K562 (cell line): ENCODE data around the gene ABCC1. TPM values are rescaled to one million over a fixed set of nuclear protein-coding genes. Genes with fewer than 3 reads are reported as not detected.
A peak's percentile ranks its signal among the peaks of the same experiment; 100 is the strongest.

Experiments used
- ATAC-seq: fragments of 200-7000 bp; cut with Tn5 transposase; 3 replicates; pipeline ENCODE4 v1.9.1; 2020; ENCODE audit warnings: moderate library complexity
- BruUV-seq: library from RNA; stranded (reverse); fragments of 400-500 nt; replicated peaks from 2 replicates; lab custom pipeline; 2021; lab: Mats Ljungman, UMichigan
- CTCF ChIA-PET: fragments of 300-600 bp; formaldehyde crosslinking; extraction: SDS; loops from one replicate; lab custom pipeline; 2021; ENCODE audit warnings: low intra/inter-chr PET ratio; lab: Yijun Ruan, JAX
- POLR2A ChIA-PET: fragments of 300-600, 350-650 bp; sonication (Branson Sonifier 250); formaldehyde crosslinking; extraction: SDS; loops from one replicate; lab custom pipeline; 2021; ENCODE audit warnings: antibody characterized with exemption, inconsistent platforms; lab: Yijun Ruan, JAX
- DNase-seq, 4 experiments: peaks; one replicate each; pipeline versions ENCODE4 v3.0.0 to v3.0.0-alpha.2; 2011 to 2018; ENCODE audit warnings: low spot score in 3 of 4, mixed read lengths in 3 of 4; ENCODE audit errors: extremely low read depth in 1 of 4
- FAIRE-seq: peaks from 2 replicates; lab custom pipeline; 2011; peaks lifted over from hg19 to GRCh38; lab: Jason Lieb, UNC
- H2AFZ ChIP-seq: 2 replicates; pipeline ENCODE4 v1.6.0; 2011; ENCODE audit warnings: low read depth, low read length, control low read depth, inconsistent platforms
- H3K27ac ChIP-seq: fragments of 200-600 bp; 3 replicates; pipeline ENCODE4 v1.8.0; 2011; ENCODE audit warnings: low read depth, mild to moderate bottlenecking, control low read depth, inconsistent platforms, low read length, moderate library complexity, mixed read lengths; ENCODE audit errors: extremely low read depth
- H3K27me3 ChIP-seq, 2 experiments: fragments of 300-600 bp in 1 of 2; 2 replicates in 1 of 2; 3 replicates in 1 of 2; pipeline versions ENCODE4 v1.6.0 to v1.8.0; 2011; ENCODE audit warnings: inconsistent platforms in 2 of 2, low read length in 2 of 2, mild to moderate bottlenecking in 1 of 2, mixed read lengths in 1 of 2, moderate library complexity in 1 of 2; ENCODE audit not compliant: control insufficient read depth in 2 of 2, insufficient read depth in 2 of 2
- H3K36me3 ChIP-seq: fragments of 300-600 bp; 3 replicates; pipeline ENCODE4 v1.8.0; 2011; ENCODE audit warnings: mild to moderate bottlenecking, low read length, inconsistent platforms; ENCODE audit not compliant: control insufficient read depth, insufficient read depth
- H3K4me1 ChIP-seq, 2 experiments: fragments of 200-600 bp in 1 of 2; replicated peaks in 1 of 2; 2 replicates in 1 of 2; 3 replicates in 1 of 2; pipeline versions ENCODE4 v1.5.1 to v1.8.0; 2011; ENCODE audit warnings: inconsistent platforms in 2 of 2, low read length in 2 of 2, mild to moderate bottlenecking in 1 of 2, mixed read lengths in 1 of 2, moderate library complexity in 1 of 2; ENCODE audit not compliant: control insufficient read depth in 2 of 2, insufficient read depth in 2 of 2
- H3K4me2 ChIP-seq: 2 replicates; pipeline ENCODE4 v1.6.1; 2011; ENCODE audit warnings: low read length, control low read depth, inconsistent platforms, mixed read lengths; ENCODE audit not compliant: insufficient read depth
- H3K4me3 ChIP-seq: fragments of 200-600 bp; sonication (generic), shearing (Covaris generic); 2 replicates; pipeline ENCODE4 v1.5.1; 2016; ENCODE audit warnings: control low read depth, inconsistent platforms
- H3K79me2 ChIP-seq: fragments of 200-600 bp; 3 replicates; pipeline ENCODE4 v1.8.0; 2011; ENCODE audit warnings: low read length, inconsistent platforms; ENCODE audit not compliant: control insufficient read depth, insufficient read depth
- H3K9ac ChIP-seq, 2 experiments: 2 replicates each; pipeline versions ENCODE4 v1.6.0 to v1.6.1; 2011; ENCODE audit warnings: low read depth in 2 of 2, low read length in 2 of 2, control low read depth in 1 of 2, inconsistent platforms in 1 of 2, mild to moderate bottlenecking in 1 of 2, mixed read lengths in 1 of 2; ENCODE audit not compliant: insufficient read depth in 1 of 2
- H3K9me1 ChIP-seq: one replicate; pipeline ENCODE4 v1.6.0; 2011; ENCODE audit warnings: inconsistent platforms, mild to moderate bottlenecking, low read length, moderate library complexity; ENCODE audit not compliant: control insufficient read depth, insufficient read depth
- H3K9me3 ChIP-seq: replicated peaks from 2 replicates; pipeline ENCODE4 v1.5.1; 2011; ENCODE audit warnings: low read depth, low read length, inconsistent platforms; ENCODE audit not compliant: control insufficient read depth, insufficient read depth
- H4K20me1 ChIP-seq: replicated peaks from 2 replicates; pipeline ENCODE4 v1.6.1; 2011; ENCODE audit warnings: low read length, inconsistent platforms, mixed read lengths; ENCODE audit not compliant: control insufficient read depth, insufficient read depth
- CBX1 ChIP-seq: sonication (generic); IDR thresholded peaks from 2 replicates; pipeline ENCODE4 v1.6.1; 2016; ENCODE audit warnings: antibody characterized with exemption, low read depth, mild to moderate bottlenecking
- NFE2L1 ChIP-seq: fragments of 450-650 bp; IDR thresholded peaks from 2 replicates; pipeline ENCODE4 v1.6.1; 2016; ENCODE audit warnings: missing genetic modification characterization, low read depth, mild to moderate bottlenecking, missing compliant biosample characterization, moderate library complexity, borderline replicate concordance
- ZNF121 ChIP-seq: sonication (generic); formaldehyde crosslinking; conservative IDR thresholded peaks from 2 replicates; pipeline ENCODE4 v1.8.0; 2022; ENCODE audit warnings: missing genetic modification reagents
- WGBS: fragments of 100-300 bp; shearing (Covaris generic); methylation state at CpG from one replicate; pipeline ENCODE4 v1.1.6; 2016; ENCODE audit warnings: low coverage, mixed read lengths; ENCODE audit not compliant: insufficient coverage; ENCODE audit errors: missing lambda C conversion rate; 5-methylcytosine and 5-hydroxymethylcytosine counted together
- in situ Hi-C: fragments of 300-500 bp; cut with MboI; formaldehyde crosslinking; loops from 4 replicates; pipeline ENCODE4 v1.15.0; 2018; ENCODE audit warnings: inconsistent platforms, mixed read lengths
- intact Hi-C: fragments of 100-400 bp; cut with micrococcal nuclease; formaldehyde crosslinking; loops from 2 replicates; pipeline ENCODE4 v1.14.2; 2022
- polyA plus RNA-seq, 8 experiments: library from polyadenylated mRNA; depleted of rRNA in 4 of 8; stranded (reverse) in 5 of 8; unstranded in 3 of 8; fragments of >200 nt; fragmentation: Nextera tagmentation in 2 of 8; fragmentation: Illumina TruSeq in 1 of 8; extraction: Ambion mirVana in 2 of 8; extraction: Trizol in 1 of 8; gene quantifications; 2 replicates each; pipeline versions ENCODE4 v1.2.1 to v1.2.3, GENCODE V29; 2011 to 2014; ENCODE audit warnings: inconsistent platforms in 1 of 8, missing spikeins in 1 of 8
- total RNA-seq, 7 experiments: library from RNA; depleted of rRNA in 6 of 7; stranded (reverse); fragments of >200 nt in 6 of 7; fragmentation: Illumina TruSeq in 2 of 7; extraction: Trizol in 2 of 7; gene quantifications; 2 replicates each; pipeline versions ENCODE4 v1.2.1 to v1.2.3, GENCODE V29; 2011 to 2021; ENCODE audit warnings: low replicate concordance in 1 of 7
- TF ChIP-seq, protein P1 (sequence below): sonication (generic); formaldehyde crosslinking; IDR thresholded peaks from 2 replicates; pipeline ENCODE4 v1.8.1; 2023; ENCODE audit warnings: mild to moderate bottlenecking, missing genetic modification reagents

ABCC1 gene
- total and polyA plus RNA-seq, 9 of the 15 experiments (the other 6 are each of a cell fraction or from before 2014, with no cell fraction given): 3.9 to 41.6 (median 10.0) TPM

DNA sequence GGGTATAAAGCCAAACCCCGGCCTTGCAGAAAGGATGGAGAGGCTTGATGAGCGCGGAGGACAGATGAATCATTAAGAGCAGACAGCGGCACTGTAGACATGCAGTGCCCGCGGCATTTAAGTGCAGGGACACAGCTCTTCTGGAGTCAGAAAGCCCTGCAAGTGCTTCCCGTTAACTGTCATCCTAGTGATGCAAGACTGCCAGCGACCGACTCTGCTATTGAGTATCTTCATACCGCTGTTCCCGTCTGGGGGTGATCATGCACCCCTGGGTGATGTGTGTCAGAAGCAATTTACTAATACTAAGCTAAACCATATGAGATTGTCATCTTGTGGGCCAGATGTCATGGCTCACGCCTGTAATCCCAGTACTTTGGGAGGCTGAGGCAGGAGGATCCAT, 172.8 kb downstream of the ABCC1 start:
- BruUV-seq: no TSS peak
- Histone ChIP-seq H3K4me1 (peaks cover 14 to 18% of the 10 kb centered on the region in 2 experiments; a peak in 4 of 5 replicates), H3K4me3 (no peak overlapping the region), H3K9me3 (peaks cover 18% of the 10 kb centered on the region), H3K9ac (no peak overlapping the region)
- FAIRE-seq (no peak), DNase-seq (no peak)
- 94% methylated on average over 12 of the region's 12 CpGs for WGBS
- TF ChIP-seq, protein P1, sequence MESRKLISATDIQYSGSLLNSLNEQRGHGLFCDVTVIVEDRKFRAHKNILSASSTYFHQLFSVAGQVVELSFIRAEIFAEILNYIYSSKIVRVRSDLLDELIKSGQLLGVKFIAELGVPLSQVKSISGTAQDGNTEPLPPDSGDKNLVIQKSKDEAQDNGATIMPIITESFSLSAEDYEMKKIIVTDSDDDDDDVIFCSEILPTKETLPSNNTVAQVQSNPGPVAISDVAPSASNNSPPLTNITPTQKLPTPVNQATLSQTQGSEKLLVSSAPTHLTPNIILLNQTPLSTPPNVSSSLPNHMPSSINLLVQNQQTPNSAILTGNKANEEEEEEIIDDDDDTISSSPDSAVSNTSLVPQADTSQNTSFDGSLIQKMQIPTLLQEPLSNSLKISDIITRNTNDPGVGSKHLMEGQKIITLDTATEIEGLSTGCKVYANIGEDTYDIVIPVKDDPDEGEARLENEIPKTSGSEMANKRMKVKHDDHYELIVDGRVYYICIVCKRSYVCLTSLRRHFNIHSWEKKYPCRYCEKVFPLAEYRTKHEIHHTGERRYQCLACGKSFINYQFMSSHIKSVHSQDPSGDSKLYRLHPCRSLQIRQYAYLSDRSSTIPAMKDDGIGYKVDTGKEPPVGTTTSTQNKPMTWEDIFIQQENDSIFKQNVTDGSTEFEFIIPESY (CRISPR knock-in tag): peak; percentile 53; the same call in 1 of the 2 replicates
- TF ChIP-seq ZNF121 (peak; percentile 78), NFE2L1 (tag) (no peak), CBX1 (no peak)
- TF ChIP-seq, all 486 proteins: peak for 2
- H3K36me3 ChIP-seq: peaks cover 85% of the 10 kb centered on the region
- H3K9me1 ChIP-seq: no peaks in the 10 kb centered on the region
- in situ Hi-C loops: loop anchor here (5.0 kb wide), 1 partner anchor 245 kb away; no protein-coding TSS in a partner anchor
- ChIA-PET CTCF (no interaction called here), POLR2A (interaction anchor here (0.6 kb wide), 1 partner anchor 234 kb away, joined by 5 read pairs; the partner anchor contains the start of gene CEP20)
- no peak for ATAC-seq
- H3K4me2 ChIP-seq: no peak overlapping the region
- no peaks in the 10 kb centered on the region for H4K20me1 ChIP-seq
- intact Hi-C loops: no loop called here
- no peaks in the 10 kb centered on the region for H3K27me3 ChIP-seq
- no peaks in the 10 kb centered on the region for H3K79me2 ChIP-seq
- no peak overlapping the region for H3K27ac ChIP-seq
- no peak overlapping the region for H2AFZ ChIP-seq
